Retina (tissue), 1 donor: ENCODE data around the gene DYNC1H1.
"Not testable (repeated sequence)": the region's sequence is repeated elsewhere in the genome, so short reads cannot be mapped to it uniquely, and the experiment has no call there.

Source experiments
- DNase-seq: peaks from one replicate; pipeline ENCODE4 v3.0.0-alpha.2; 2016

Gene DYNC1H1

GRCh38 chr14:102075155-102075554 lies 110.8 kb downstream of the DYNC1H1 start:
- DNase-seq = no peak

GRCh38 chr14:102077382-102077709 lies 113.0 kb downstream of the DYNC1H1 start:
- no peak for DNase-seq

GRCh38 chr14:102078361-102078791 lies 114.0 kb downstream of the DYNC1H1 start:
- DNase-seq = not testable (repeated sequence)

- no peak for DNase-seq
Measured at GRCh38 chr14:102078831-102079699, 114.7 kb downstream of the DYNC1H1 start.

- DNase-seq = no peak
Measured at GRCh38 chr14:102079700-102079979, 115.3 kb downstream of the DYNC1H1 start.

- no peak for DNase-seq
Measured at GRCh38 chr14:102080183-102081080, 116.1 kb downstream of the DYNC1H1 start.

GRCh38 chr14:102081231-102082080 lies 117.1 kb downstream of the DYNC1H1 start:
- DNase-seq = no peak

- DNase-seq = not testable (repeated sequence)
Measured at GRCh38 chr14:102084522-102084921, 120.1 kb downstream of the DYNC1H1 start.

GRCh38 chr14:102084931-102085330 lies 120.6 kb downstream of the DYNC1H1 start:
- DNase-seq = no peak

- no peak for DNase-seq
Measured at GRCh38 chr14:102085488-102085887, 121.1 kb downstream of the DYNC1H1 start.

- peak; percentile 73 for DNase-seq
Measured at GRCh38 chr14:102085948-102086708, 121.8 kb downstream of the DYNC1H1 start.

GRCh38 chr14:102086709-102086971 lies 122.3 kb downstream of the DYNC1H1 start:
- DNase-seq = no peak

GRCh38 chr14:102086972-102087761 lies 122.8 kb downstream of the DYNC1H1 start, which contains the start of gene HSP90AA1:
HSP90AA1 (minus strand) TSS chr14:102087044; CDS start chr14:102086378, 666 bp downstream.
- peak; percentile 96 for DNase-seq

- no peak for DNase-seq
Measured at GRCh38 chr14:102087762-102088011, 123.3 kb downstream of the DYNC1H1 start.

- DNase-seq = peak; percentile 86
Measured at GRCh38 chr14:102088012-102088792, 123.8 kb downstream of the DYNC1H1 start.

GRCh38 chr14:102089621-102090343 lies 125.4 kb downstream of the DYNC1H1 start:
- no peak for DNase-seq

GRCh38 chr14:102090713-102091112 lies 126.3 kb downstream of the DYNC1H1 start:
- DNase-seq = no peak

GRCh38 chr14:102092806-102093205 lies 128.4 kb downstream of the DYNC1H1 start:
- DNase-seq = no peak

GRCh38 chr14:102094101-102094500 lies 129.7 kb downstream of the DYNC1H1 start:
- DNase-seq = no peak

- DNase-seq = no peak
Measured at GRCh38 chr14:102095231-102095870, 131.0 kb downstream of the DYNC1H1 start.
